Ureter (tissue), 1 donor: ENCODE measurements around the gene TRABD2B. TPM values are rescaled to one million over a fixed set of nuclear protein-coding genes. Genes with fewer than 3 reads are reported as not detected.

ENCODE experiments used
- DNase-seq: peaks from one replicate; pipeline ENCODE4 v3.0.0-alpha.2; 2020; ENCODE audit warnings: low spot score
- total RNA-seq: library from RNA; stranded (reverse); gene quantifications from one replicate; pipeline ENCODE4 v1.2.4, GENCODE V29; 2023
- donor health status: DM: yes; HTN: yes; CAD: no.

Gene TRABD2B
- total RNA-seq, 1 donor from 2014 or later = 4.6 TPM

- DNase-seq = no peak
Observed at GRCh38 chr1:48021792-48022191, 24.6 kb upstream of the TRABD2B start.

- peak; percentile 64 for DNase-seq
Observed at GRCh38 chr1:48019714-48020315, 22.6 kb upstream of the TRABD2B start.

GRCh38 chr1:48018799-48019198 is 21.6 kb upstream of the TRABD2B start:
- no peak for DNase-seq

GRCh38 chr1:48017716-48018115 is 20.5 kb upstream of the TRABD2B start:
- DNase-seq = peak; percentile 53

- DNase-seq = no peak
Observed at GRCh38 chr1:48016515-48016914, 19.3 kb upstream of the TRABD2B start.

- no peak for DNase-seq
Observed at GRCh38 chr1:48013270-48013669, 16.1 kb upstream of the TRABD2B start.

- DNase-seq = no peak
Observed at GRCh38 chr1:48007047-48007446, 9.9 kb upstream of the TRABD2B start.

GRCh38 chr1:48006264-48006663 is 9.1 kb upstream of the TRABD2B start:
- no peak for DNase-seq

- DNase-seq = no peak
Observed at GRCh38 chr1:48005253-48006117, 8.3 kb upstream of the TRABD2B start.

GRCh38 chr1:48003741-48004531 is 6.8 kb upstream of the TRABD2B start:
- DNase-seq = no peak

- DNase-seq = no peak
Observed at GRCh38 chr1:48002142-48002541, 5.0 kb upstream of the TRABD2B start.

- DNase-seq = no peak
Observed at GRCh38 chr1:48001696-48002095, 4.5 kb upstream of the TRABD2B start.

GRCh38 chr1:48000883-48001282 is 3.7 kb upstream of the TRABD2B start:
- no peak for DNase-seq

- no peak for DNase-seq
Observed at GRCh38 chr1:47999097-47999496, 1.9 kb upstream of the TRABD2B start.

- no peak for DNase-seq
Observed at GRCh38 chr1:47998396-47998990, 1.3 kb upstream of the TRABD2B start.

- DNase-seq = no peak
Observed at GRCh38 chr1:47996406-47997226, 569 bp downstream of the TRABD2B start.

- no peak for DNase-seq
Observed at GRCh38 chr1:47996060-47996405, 1.2 kb downstream of the TRABD2B start.

- DNase-seq = no peak
Observed at GRCh38 chr1:47995306-47996050, 1.7 kb downstream of the TRABD2B start.

GRCh38 chr1:47993881-47994625 is 3.1 kb downstream of the TRABD2B start:
- no peak for DNase-seq

GRCh38 chr1:47993416-47993740 is 3.8 kb downstream of the TRABD2B start:
- no peak for DNase-seq
